WTC11 (cell line): ENCODE results near the gene BLM. TPM values are rescaled to one million over a fixed set of nuclear protein-coding genes. Genes with fewer than 3 reads are reported as not detected.

Experiments used
- ATAC-seq: fragments of 200-7000 bp; cut with Tn5 transposase; 2 replicates; pipeline ENCODE4 v1.10.0; 2021; ENCODE audit warnings: mild to moderate bottlenecking, moderate library complexity
- CTCF ChIA-PET: fragments of 300-600 bp; sonication (Branson Sonifier 250); formaldehyde crosslinking; loops from one replicate; lab custom pipeline; 2021; ENCODE audit warnings: antibody characterized with exemption; lab: Charles Lee
- POLR2A ChIA-PET: fragments of 350-600 bp; sonication (Branson Sonifier 250); formaldehyde crosslinking; loops from one replicate; lab custom pipeline; 2021; ENCODE audit warnings: antibody characterized with exemption; lab: Charles Lee
- DNase-seq: peaks from one replicate; pipeline ENCODE4 v3.0.0; 2021; ENCODE audit warnings: low spot score
- H3K27ac Mint-ChIP-seq: 2 replicates; pipeline ENCODE4 v1.8.0; 2021; ENCODE audit warnings: mixed read lengths
- H3K27me3 Mint-ChIP-seq: 2 replicates; pipeline ENCODE4 v1.8.0; 2021; ENCODE audit warnings: low read depth, mild to moderate bottlenecking, moderate library complexity, mixed read lengths
- H3K36me3 Mint-ChIP-seq: 2 replicates; pipeline ENCODE4 v1.8.0; 2021; ENCODE audit warnings: mixed read lengths
- H3K4me1 Mint-ChIP-seq: 2 replicates; pipeline ENCODE4 v1.8.0; 2022; ENCODE audit warnings: mixed read lengths
- H3K4me3 Mint-ChIP-seq: 2 replicates; pipeline ENCODE4 v1.8.0; 2021; ENCODE audit warnings: mild to moderate bottlenecking, moderate library complexity, mixed read lengths
- H3K9me3 Mint-ChIP-seq: 2 replicates; pipeline ENCODE4 v1.8.0; 2021; ENCODE audit warnings: mixed read lengths
- AFF4 ChIP-seq: sonication (generic); formaldehyde crosslinking; IDR thresholded peaks from 2 replicates; pipeline ENCODE4 v1.8.1; 2023; ENCODE audit warnings: mild to moderate bottlenecking, missing genetic modification reagents, borderline replicate concordance
- ATF2 ChIP-seq: sonication (generic); formaldehyde crosslinking; IDR thresholded peaks from 2 replicates; pipeline ENCODE4 v1.8.1; 2022; ENCODE audit warnings: low read depth, missing genetic modification reagents, borderline replicate concordance
- ATF3 ChIP-seq: sonication (generic); formaldehyde crosslinking; conservative IDR thresholded peaks from 2 replicates; pipeline ENCODE4 v1.8.1; 2022; ENCODE audit warnings: mild to moderate bottlenecking, missing genetic modification reagents
- CBFB ChIP-seq: sonication (generic); formaldehyde crosslinking; IDR thresholded peaks from 2 replicates; pipeline ENCODE4 v1.8.1; 2022; ENCODE audit warnings: mild to moderate bottlenecking, low read depth, missing genetic modification reagents
- CDX4 ChIP-seq: fragments of 250-450 bp; sonication (Bioruptor Pico); IDR thresholded peaks from 2 replicates; pipeline ENCODE4 v1.9.0; 2021; ENCODE audit warnings: moderate library complexity, mild to moderate bottlenecking, inconsistent platforms, borderline replicate concordance
- CREM ChIP-seq: sonication (generic); formaldehyde crosslinking; IDR thresholded peaks from 2 replicates; pipeline ENCODE4 v1.8.1; 2022; ENCODE audit warnings: mild to moderate bottlenecking, missing genetic modification reagents, moderate library complexity
- E2F5 ChIP-seq: sonication (generic); formaldehyde crosslinking; IDR thresholded peaks from 2 replicates; pipeline ENCODE4 v1.8.1; 2022; ENCODE audit warnings: mild to moderate bottlenecking, moderate library complexity, missing genetic modification reagents
- GABPB1 ChIP-seq: sonication (generic); formaldehyde crosslinking; IDR thresholded peaks from 2 replicates; pipeline ENCODE4 v1.8.1; 2023; ENCODE audit warnings: mild to moderate bottlenecking, missing genetic modification reagents
- GRHL2 ChIP-seq: fragments of 250-450 bp; sonication (Bioruptor Pico); IDR thresholded peaks from 2 replicates; pipeline ENCODE4 v1.8.0; 2022; ENCODE audit warnings: mild to moderate bottlenecking, moderate library complexity; ENCODE audit not compliant: insufficient replicate concordance, severe bottlenecking
- MYBL2 ChIP-seq: sonication (generic); formaldehyde crosslinking; IDR thresholded peaks from 2 replicates; pipeline ENCODE4 v1.8.1; 2023; ENCODE audit warnings: mild to moderate bottlenecking, moderate library complexity, missing genetic modification reagents
- NR2C2 ChIP-seq: sonication (generic); formaldehyde crosslinking; IDR thresholded peaks from 2 replicates; pipeline ENCODE4 v1.8.0; 2022; ENCODE audit warnings: mild to moderate bottlenecking, missing genetic modification reagents
- NR3C1 ChIP-seq: sonication (generic); formaldehyde crosslinking; conservative IDR thresholded peaks from 2 replicates; pipeline ENCODE4 v1.8.1; 2023; ENCODE audit warnings: low read depth, mild to moderate bottlenecking, missing genetic modification reagents
- PRRX2 ChIP-seq: fragments of 250-450 bp; sonication (Bioruptor Pico); IDR thresholded peaks from 2 replicates; pipeline ENCODE4 v1.8.0; 2021; ENCODE audit warnings: mild to moderate bottlenecking
- RORB ChIP-seq: fragments of 250-450 bp; sonication (Bioruptor Pico); IDR thresholded peaks from 2 replicates; pipeline ENCODE4 v1.9.0; 2021; ENCODE audit warnings: mild to moderate bottlenecking
- SMAD4 ChIP-seq: sonication (generic); formaldehyde crosslinking; IDR thresholded peaks from 2 replicates; pipeline ENCODE4 v1.8.0; 2022; ENCODE audit warnings: mild to moderate bottlenecking, missing genetic modification reagents
- TEAD4 ChIP-seq: sonication (generic); formaldehyde crosslinking; IDR thresholded peaks from 2 replicates; pipeline ENCODE4 v1.8.0; 2022; ENCODE audit warnings: mild to moderate bottlenecking, missing genetic modification reagents
- ZBTB21 ChIP-seq: sonication (generic); formaldehyde crosslinking; IDR thresholded peaks from 2 replicates; pipeline ENCODE4 v1.8.1; 2023; ENCODE audit warnings: mild to moderate bottlenecking, missing genetic modification reagents, borderline replicate concordance
- ZNF416 ChIP-seq: fragments of 250-450 bp; sonication (Bioruptor Pico); IDR thresholded peaks from 2 replicates; pipeline ENCODE4 v1.9.0; 2021; ENCODE audit warnings: mild to moderate bottlenecking, inconsistent platforms
- total RNA-seq: library from RNA; stranded (reverse); gene quantifications from 3 replicates; pipeline ENCODE4 v1.2.3, GENCODE V29; 2021
- TF ChIP-seq, protein P1 (sequence below): sonication (generic); formaldehyde crosslinking; IDR thresholded peaks from 2 replicates; pipeline ENCODE4 v1.8.1; 2023; ENCODE audit warnings: mild to moderate bottlenecking, missing genetic modification reagents, moderate library complexity
- TF ChIP-seq, protein P2 (sequence below): fragments of 250-450 bp; sonication (Bioruptor Pico); IDR thresholded peaks from 2 replicates; pipeline ENCODE4 v1.9.0; 2021; ENCODE audit warnings: mild to moderate bottlenecking

Gene BLM
- total RNA-seq, 1 experiment from 2014 or later, result 40.5 TPM

DNA sequence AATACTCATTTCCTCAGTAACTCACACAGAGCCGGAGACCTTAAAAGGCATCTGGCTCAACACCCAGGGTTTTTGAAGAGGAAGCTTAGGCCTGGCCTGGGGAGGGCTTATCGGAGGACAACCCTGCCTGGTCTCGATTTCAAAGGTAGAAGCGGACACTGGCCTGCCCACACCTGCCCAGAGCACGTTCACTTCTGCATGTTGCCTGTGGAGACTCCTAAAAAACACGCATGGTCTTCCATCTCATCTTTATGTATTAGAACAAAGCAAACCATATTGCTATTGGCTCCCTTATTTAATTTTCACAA, 95.8 kb downstream of the BLM start (continued):
- no peak for TF ChIP-seq E2F5
- TF ChIP-seq ATF3 (CRISPR knock-in tag), result no peak
- TF ChIP-seq SMAD4 (CRISPR knock-in tag), result no peak
- TF ChIP-seq, protein P1, sequence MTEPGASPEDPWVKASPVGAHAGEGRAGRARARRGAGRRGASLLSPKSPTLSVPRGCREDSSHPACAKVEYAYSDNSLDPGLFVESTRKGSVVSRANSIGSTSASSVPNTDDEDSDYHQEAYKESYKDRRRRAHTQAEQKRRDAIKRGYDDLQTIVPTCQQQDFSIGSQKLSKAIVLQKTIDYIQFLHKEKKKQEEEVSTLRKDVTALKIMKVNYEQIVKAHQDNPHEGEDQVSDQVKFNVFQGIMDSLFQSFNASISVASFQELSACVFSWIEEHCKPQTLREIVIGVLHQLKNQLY (CRISPR knock-in tag), result no peak
- no peak for TF ChIP-seq CDX4 (CRISPR knock-in tag)
- no peak for TF ChIP-seq ATF2 (CRISPR knock-in tag)
- no peak for TF ChIP-seq MYBL2 (CRISPR knock-in tag)
- TF ChIP-seq NR2C2 (CRISPR knock-in tag), result no peak

DNA sequence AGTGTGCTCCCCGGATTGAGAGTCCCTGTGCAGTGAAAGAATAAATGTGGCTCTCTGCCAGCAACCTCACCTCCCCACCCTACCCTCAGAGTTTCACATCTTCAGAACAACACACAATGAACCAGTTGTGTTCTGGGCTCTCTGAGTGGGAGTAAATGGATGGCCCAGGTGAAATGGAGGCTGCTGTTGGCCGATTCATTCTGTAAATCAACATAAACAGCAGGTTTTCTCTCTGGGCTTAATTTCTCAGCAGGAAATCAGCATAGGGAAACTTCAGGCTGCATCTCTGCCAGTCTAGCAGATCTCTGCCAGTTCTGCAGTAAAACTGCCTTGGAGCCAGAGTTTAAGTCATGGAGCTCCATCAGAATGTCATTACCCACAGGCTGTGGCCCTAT, 96.6 kb downstream of the BLM start:
- DNase-seq, result no peak
- POLR2A ChIA-PET, result no interaction called here
- H3K27ac Mint-ChIP-seq, result peak overlapping the region; percentile 96
- peaks cover 50% of the 10 kb centered on the region for H3K36me3 Mint-ChIP-seq
- H3K4me3 Mint-ChIP-seq, result no peak overlapping the region
- TF ChIP-seq RORB (CRISPR knock-in tag) (no peak), GABPB1 (no peak), ZBTB21 (CRISPR knock-in tag) (no peak), PRRX2 (CRISPR knock-in tag) (no peak), GRHL2 (no peak), TEAD4 (CRISPR knock-in tag) (no peak)
- ATAC-seq, result peak; percentile 46
- no peaks in the 10 kb centered on the region for H3K27me3 Mint-ChIP-seq
- CTCF ChIA-PET, result interaction anchor here (0.6 to 1.4 kb wide), 4 partner anchors 55 to 140 kb away, joined by 3 to 10 read pairs (median 3); partner anchors contain the start of gene HDDC3
- H3K9me3 Mint-ChIP-seq, result no peaks in the 10 kb centered on the region
- peaks cover 38% of the 10 kb centered on the region for H3K4me1 Mint-ChIP-seq

GRCh38 chr15:90814191-90814821, 97.2 kb downstream of the BLM start:
- Mint-ChIP-seq H3K27ac (peak overlapping the region; percentile 96), H3K4me3 (no peak overlapping the region)

More at GRCh38 chr15:90814191-90814821, 97.2 kb downstream of the BLM start:
- peak; percentile 6; the same call in 1 of the 2 replicates for ATAC-seq
- ChIA-PET CTCF (interaction anchor here (0.6 to 1.4 kb wide), 4 partner anchors 55 to 140 kb away, joined by 3 to 10 read pairs (median 3); partner anchors contain the start of gene HDDC3), POLR2A (no interaction called here)
- Mint-ChIP-seq H3K36me3 (peaks cover 45% of the 10 kb centered on the region), H3K4me1 (peaks cover 38% of the 10 kb centered on the region), H3K27me3 (no peaks in the 10 kb centered on the region)
- DNase-seq, result no peak
- TF ChIP-seq CREM (no peak), NR3C1 (CRISPR knock-in tag) (no peak), AFF4 (no peak), GABPB1 (no peak), ZNF416 (no peak), CBFB (no peak), CDX4 (CRISPR knock-in tag) (no peak), RORB (CRISPR knock-in tag) (no peak)
- TF ChIP-seq, protein P2, sequence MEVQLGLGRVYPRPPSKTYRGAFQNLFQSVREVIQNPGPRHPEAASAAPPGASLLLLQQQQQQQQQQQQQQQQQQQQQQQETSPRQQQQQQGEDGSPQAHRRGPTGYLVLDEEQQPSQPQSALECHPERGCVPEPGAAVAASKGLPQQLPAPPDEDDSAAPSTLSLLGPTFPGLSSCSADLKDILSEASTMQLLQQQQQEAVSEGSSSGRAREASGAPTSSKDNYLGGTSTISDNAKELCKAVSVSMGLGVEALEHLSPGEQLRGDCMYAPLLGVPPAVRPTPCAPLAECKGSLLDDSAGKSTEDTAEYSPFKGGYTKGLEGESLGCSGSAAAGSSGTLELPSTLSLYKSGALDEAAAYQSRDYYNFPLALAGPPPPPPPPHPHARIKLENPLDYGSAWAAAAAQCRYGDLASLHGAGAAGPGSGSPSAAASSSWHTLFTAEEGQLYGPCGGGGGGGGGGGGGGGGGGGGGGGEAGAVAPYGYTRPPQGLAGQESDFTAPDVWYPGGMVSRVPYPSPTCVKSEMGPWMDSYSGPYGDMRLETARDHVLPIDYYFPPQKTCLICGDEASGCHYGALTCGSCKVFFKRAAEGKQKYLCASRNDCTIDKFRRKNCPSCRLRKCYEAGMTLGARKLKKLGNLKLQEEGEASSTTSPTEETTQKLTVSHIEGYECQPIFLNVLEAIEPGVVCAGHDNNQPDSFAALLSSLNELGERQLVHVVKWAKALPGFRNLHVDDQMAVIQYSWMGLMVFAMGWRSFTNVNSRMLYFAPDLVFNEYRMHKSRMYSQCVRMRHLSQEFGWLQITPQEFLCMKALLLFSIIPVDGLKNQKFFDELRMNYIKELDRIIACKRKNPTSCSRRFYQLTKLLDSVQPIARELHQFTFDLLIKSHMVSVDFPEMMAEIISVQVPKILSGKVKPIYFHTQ (CRISPR knock-in tag), result no peak
- TF ChIP-seq, all 79 proteins: peak for 0
- no peaks in the 10 kb centered on the region for H3K9me3 Mint-ChIP-seq
